ENCODE data around the gene MED7.

DNA sequence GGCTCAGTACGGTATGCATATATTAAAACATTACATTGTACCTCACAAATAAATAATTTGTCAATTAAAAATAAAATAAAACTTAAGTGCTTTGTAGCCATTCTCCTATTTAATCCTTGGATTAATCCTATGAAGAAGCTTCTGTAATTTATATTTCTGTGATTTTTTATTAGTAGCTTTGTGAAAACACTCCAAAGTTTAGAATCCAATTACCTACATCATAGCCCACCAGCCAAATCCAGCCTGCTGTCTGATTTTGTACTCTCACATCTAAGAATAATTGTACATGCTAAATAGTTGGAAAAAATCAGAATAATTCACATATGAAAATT lies 10.4 kb downstream of the MED7 start:
- TF ChIP-seq, protein P1, sequence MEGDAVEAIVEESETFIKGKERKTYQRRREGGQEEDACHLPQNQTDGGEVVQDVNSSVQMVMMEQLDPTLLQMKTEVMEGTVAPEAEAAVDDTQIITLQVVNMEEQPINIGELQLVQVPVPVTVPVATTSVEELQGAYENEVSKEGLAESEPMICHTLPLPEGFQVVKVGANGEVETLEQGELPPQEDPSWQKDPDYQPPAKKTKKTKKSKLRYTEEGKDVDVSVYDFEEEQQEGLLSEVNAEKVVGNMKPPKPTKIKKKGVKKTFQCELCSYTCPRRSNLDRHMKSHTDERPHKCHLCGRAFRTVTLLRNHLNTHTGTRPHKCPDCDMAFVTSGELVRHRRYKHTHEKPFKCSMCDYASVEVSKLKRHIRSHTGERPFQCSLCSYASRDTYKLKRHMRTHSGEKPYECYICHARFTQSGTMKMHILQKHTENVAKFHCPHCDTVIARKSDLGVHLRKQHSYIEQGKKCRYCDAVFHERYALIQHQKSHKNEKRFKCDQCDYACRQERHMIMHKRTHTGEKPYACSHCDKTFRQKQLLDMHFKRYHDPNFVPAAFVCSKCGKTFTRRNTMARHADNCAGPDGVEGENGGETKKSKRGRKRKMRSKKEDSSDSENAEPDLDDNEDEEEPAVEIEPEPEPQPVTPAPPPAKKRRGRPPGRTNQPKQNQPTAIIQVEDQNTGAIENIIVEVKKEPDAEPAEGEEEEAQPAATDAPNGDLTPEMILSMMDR (IDR thresholded peaks at IDR 0.05; ENCODE audit: low read depth, low read length), result no peak
- TF ChIP-seq EZH2phosphoT487 (IDR thresholded peaks at IDR 0.05; ENCODE audit: low read depth), result no peak
